IMR-90 (cell line): ENCODE data around the gene TRAPPC2L. TPM values are rescaled to one million over a fixed set of nuclear protein-coding genes. Genes with fewer than 3 reads are reported as not detected.
"Not testable (repeated sequence)": the region's sequence is repeated elsewhere in the genome, so short reads cannot be mapped to it uniquely, and the experiment has no call there.

ENCODE experiments used
- ATAC-seq: fragments of 200-7000 bp; cut with Tn5 transposase; 2 replicates; pipeline ENCODE4 v1.9.1; 2020; ENCODE audit warnings: low read depth, mild to moderate bottlenecking, moderate library complexity
- BruUV-seq: library from RNA; stranded (reverse); fragments of 400-500 nt; replicated peaks from 2 replicates; lab custom pipeline; 2021; lab: Mats Ljungman, UMichigan
- CTCF ChIA-PET: fragments of 300-600 bp; formaldehyde crosslinking; extraction: SDS; loops from one replicate; lab custom pipeline; 2021; ENCODE audit warnings: antibody characterized with exemption; lab: Yijun Ruan, JAX
- POLR2A ChIA-PET: fragments of 300-600 bp; sonication (Branson Sonifier 250); formaldehyde crosslinking; loops from one replicate; lab custom pipeline; 2022; ENCODE audit warnings: antibody characterized with exemption; ENCODE audit not compliant: unreplicated experiment; lab: Charles Lee
- DNase-seq: peaks from one replicate; pipeline ENCODE4 v3.0.0; 2013
- H2AFZ ChIP-seq: replicated peaks from 2 replicates; pipeline ENCODE3; 2013; ENCODE audit warnings: low read length, mild to moderate bottlenecking; ENCODE audit not compliant: poor library complexity
- H2AK5ac ChIP-seq: 2 replicates; pipeline ENCODE4 v1.6.1; 2013; ENCODE audit warnings: low read depth, low read length, inconsistent platforms
- H2AK9ac ChIP-seq: replicated peaks from 2 replicates; pipeline ENCODE3; 2013; ENCODE audit warnings: mild to moderate bottlenecking, low read depth, low read length, moderate library complexity; ENCODE audit not compliant: poor library complexity
- H2BK120ac ChIP-seq: 2 replicates; pipeline ENCODE4 v1.6.1; 2013; ENCODE audit warnings: low read depth, low read length, inconsistent platforms
- H2BK15ac ChIP-seq: 3 replicates; pipeline ENCODE4 v1.6.1; 2013; ENCODE audit warnings: low read depth, low read length, inconsistent platforms
- H2BK20ac ChIP-seq: 2 replicates; pipeline ENCODE4 v1.6.1; 2013; ENCODE audit warnings: low read depth, mild to moderate bottlenecking, inconsistent platforms, low read length, moderate library complexity
- H2BK5ac ChIP-seq: 2 replicates; pipeline ENCODE4 v1.6.1; 2013; ENCODE audit warnings: mild to moderate bottlenecking, low read depth, low read length, inconsistent platforms; ENCODE audit not compliant: poor library complexity, severe bottlenecking
- H3K14ac ChIP-seq: replicated peaks from 2 replicates; pipeline ENCODE4 v1.6.1; 2013; ENCODE audit warnings: low read depth, low read length, inconsistent platforms
- H3K18ac ChIP-seq: 2 replicates; pipeline ENCODE4 v1.6.1; 2013; ENCODE audit warnings: low read depth, low read length, control low read depth
- H3K23ac ChIP-seq: 2 replicates; pipeline ENCODE4 v1.6.1; 2013; ENCODE audit warnings: low read depth, low read length, inconsistent platforms
- H3K27ac ChIP-seq: 2 replicates; pipeline ENCODE4 v1.5.1; 2013; ENCODE audit warnings: mild to moderate bottlenecking, control low read depth, low read length; ENCODE audit not compliant: insufficient read depth
- H3K27me3 ChIP-seq: 2 replicates; pipeline ENCODE4 v1.6.1; 2013; ENCODE audit warnings: low read length; ENCODE audit not compliant: control insufficient read depth, insufficient read depth
- H3K36me3 ChIP-seq: 2 replicates; pipeline ENCODE4 v1.6.1; 2013; ENCODE audit warnings: low read length, mixed read lengths; ENCODE audit not compliant: control insufficient read depth, insufficient read depth
- H3K4ac ChIP-seq: 2 replicates; pipeline ENCODE4 v1.6.1; 2013; ENCODE audit warnings: low read depth, low read length, inconsistent platforms
- H3K4me1 ChIP-seq: 2 replicates; pipeline ENCODE4 v1.6.1; 2013; ENCODE audit warnings: low read length, mixed read lengths; ENCODE audit not compliant: control insufficient read depth, insufficient read depth
- H3K4me2 ChIP-seq: 2 replicates; pipeline ENCODE4 v1.6.1; 2013; ENCODE audit warnings: low read depth, mild to moderate bottlenecking, control low read depth, low read length, moderate library complexity
- H3K4me3 ChIP-seq: 2 replicates; pipeline ENCODE4 v1.5.1; 2013; ENCODE audit warnings: low read depth, mild to moderate bottlenecking, control low read depth, low read length, moderate library complexity; ENCODE audit not compliant: insufficient read depth
- H3K56ac ChIP-seq: 2 replicates; pipeline ENCODE4 v1.6.1; 2013; ENCODE audit warnings: low read length, inconsistent platforms; ENCODE audit not compliant: insufficient read depth; ENCODE audit errors: extremely low read depth
- H3K79me1 ChIP-seq, 2 experiments: 2 replicates each; pipeline ENCODE4 v1.6.1; 2013; ENCODE audit warnings: low read length in 2 of 2, inconsistent platforms in 1 of 2, low read depth in 1 of 2
- H3K9ac ChIP-seq: 2 replicates; pipeline ENCODE4 v1.6.1; 2013; ENCODE audit warnings: low read depth, low read length, control low read depth
- H3K9me1 ChIP-seq: 2 replicates; pipeline ENCODE4 v1.6.1; 2013; ENCODE audit warnings: low read length, inconsistent platforms; ENCODE audit not compliant: insufficient read depth
- H3K9me3 ChIP-seq: 2 replicates; pipeline ENCODE4 v1.6.1; 2013; ENCODE audit warnings: low read length; ENCODE audit not compliant: control insufficient read depth, insufficient read depth
- H4K20me1 ChIP-seq: 2 replicates; pipeline ENCODE4 v1.6.1; 2013; ENCODE audit warnings: low read length, inconsistent platforms; ENCODE audit not compliant: insufficient read depth
- H4K5ac ChIP-seq: 2 replicates; pipeline ENCODE4 v1.6.1; 2013; ENCODE audit warnings: mild to moderate bottlenecking, low read depth, low read length, control low read depth
- H4K8ac ChIP-seq, 2 experiments: 2 replicates each; pipeline ENCODE4 v1.6.1; 2013; ENCODE audit warnings: low read depth in 2 of 2, low read length in 2 of 2, control low read depth in 1 of 2, inconsistent platforms in 1 of 2
- H4K91ac ChIP-seq: 2 replicates; pipeline ENCODE4 v1.6.1; 2013; ENCODE audit warnings: low read depth, low read length, inconsistent platforms; ENCODE audit not compliant: insufficient read depth
- FOS ChIP-seq: fragments of 150-350 bp; IDR thresholded peaks from 2 replicates; pipeline ENCODE4 v1.6.1; 2016; ENCODE audit warnings: low read depth, low read length
- RFX5 ChIP-seq: IDR thresholded peaks from 2 replicates; pipeline ENCODE4 v1.8.0; 2012; ENCODE audit warnings: low read depth, mild to moderate bottlenecking, low read length, moderate library complexity
- WGBS, 2 experiments: methylation state at CpG; one replicate each; pipeline versions ENCODE4 v1.1.5 to v1.1.7; 2013; ENCODE audit warnings: missing lambda C conversion rate in 2 of 2; ENCODE audit not compliant: insufficient read length in 1 of 2; ENCODE audit errors: extremely low coverage in 2 of 2; 5-methylcytosine and 5-hydroxymethylcytosine counted together
- dilution Hi-C: fragments of 300-500 bp; cut with HindIII; formaldehyde crosslinking; loops from one replicate; pipeline ENCODE4 v1.14.3; 2018; ENCODE audit warnings: low sequenced_read_pairs; ENCODE audit not compliant: unreplicated experiment
- in situ Hi-C: fragments of 300-500 bp; cut with MboI; formaldehyde crosslinking; loops from 3 replicates; pipeline ENCODE4 v1.14.3; 2019; ENCODE audit warnings: low sequenced_read_pairs, inconsistent platforms, mixed read lengths
- intact Hi-C: fragments of 100-400 bp; cut with micrococcal nuclease; formaldehyde crosslinking; loops from 2 replicates; pipeline ENCODE4 v1.10.0; 2022
- polyA plus RNA-seq, 3 experiments: library from polyadenylated mRNA; depleted of rRNA; stranded (reverse); fragments of >200 nt; gene quantifications; 2 replicates each; pipeline ENCODE4 v1.2.3, GENCODE V29; 2012; ENCODE audit warnings: low replicate concordance in 1 of 3
- total RNA-seq: library from RNA; depleted of rRNA; stranded (reverse); fragments of >200 nt; gene quantifications from 2 replicates; pipeline ENCODE4 v1.2.3, GENCODE V29; 2012

TRAPPC2L gene
- total and polyA plus RNA-seq, 2 of the 4 experiments (the other 2 are of a cell fraction), result 102 to 109 TPM

GRCh38 chr16:88822281-88823040 is 34.5 kb upstream of the TRAPPC2L start:
- no peak for DNase-seq
- Histone ChIP-seq H3K9me3 (no peaks in the 10 kb centered on the region), H3K36me3 (peaks cover 24% of the 10 kb centered on the region), H3K27ac (no peak overlapping the region), H3K18ac (no peak overlapping the region), H3K27me3 (no peaks in the 10 kb centered on the region), H2BK15ac (no peak overlapping the region), H3K4ac (no peak overlapping the region), H2AK9ac (no peak overlapping the region), H4K91ac (no peak overlapping the region), H3K4me3 (no peak overlapping the region), H4K5ac (no peak overlapping the region), H3K4me1 (peaks cover 12% of the 10 kb centered on the region), H4K8ac (no peak overlapping the region), H2BK5ac (no peak overlapping the region), H2AK5ac (no peak overlapping the region), H3K9ac (no peak overlapping the region), H2BK120ac (no peak overlapping the region), H3K23ac (no peak overlapping the region), H4K20me1 (peaks cover 4% of the 10 kb centered on the region; the same call in 1 of the 2 replicates), H3K9me1 (peaks cover 5% of the 10 kb centered on the region), H3K79me1 (no peaks in the 10 kb centered on the region), H2AFZ (no peak overlapping the region), H2BK20ac (no peak overlapping the region), H3K56ac (no peak overlapping the region), H3K14ac (no peak overlapping the region), H3K4me2 (no peak overlapping the region)
- intact Hi-C loops (no loop called here), dilution Hi-C loops (no loop called here), in situ Hi-C loops (no loop called here)
- no TSS peak for BruUV-seq
- no peak for ATAC-seq
- 90% methylated on average over 13 of the region's 24 CpGs; no CpG with 5 or more reads in 1 of the 2 experiments for WGBS, 2 experiments
- no peak for TF ChIP-seq RFX5
- TF ChIP-seq FOS, result no peak
- POLR2A ChIA-PET, result no interaction called here
- CTCF ChIA-PET, result no interaction called here

GRCh38 chr16:88823646-88824045 is 33.3 kb upstream of the TRAPPC2L start:
- POLR2A ChIA-PET, H3K56ac ChIP-seq, H3K9me1 ChIP-seq: not testable (repeated sequence)

More at GRCh38 chr16:88823646-88824045, 33.3 kb upstream of the TRAPPC2L start:
- H2AK5ac ChIP-seq, H3K4ac ChIP-seq, H3K4me2 ChIP-seq, H3K4me1 ChIP-seq, H3K79me1 ChIP-seq, H2BK120ac ChIP-seq, H3K9ac ChIP-seq, CTCF ChIA-PET, H2BK20ac ChIP-seq, H2AFZ ChIP-seq, H4K8ac ChIP-seq, H2AK9ac ChIP-seq, ATAC-seq, H3K9me3 ChIP-seq, intact Hi-C loops, H4K20me1 ChIP-seq, H2BK5ac ChIP-seq, H4K5ac ChIP-seq, in situ Hi-C loops, H3K18ac ChIP-seq, H3K27ac ChIP-seq, H3K23ac ChIP-seq, dilution Hi-C loops, H3K4me3 ChIP-seq, H4K91ac ChIP-seq, DNase-seq, BruUV-seq, H2BK15ac ChIP-seq, H3K14ac ChIP-seq, H3K27me3 ChIP-seq: not testable (repeated sequence)
- H3K36me3 ChIP-seq, result peaks cover 26% of the 10 kb centered on the region
- 96% methylated on average over 16 of the region's 31 CpGs; no CpG with 5 or more reads in 1 of the 2 experiments for WGBS, 2 experiments
